ENCODE results near the gene ERCC6. TPM values are rescaled to one million over a fixed set of nuclear protein-coding genes. Genes with fewer than 3 reads are reported as not detected.

ERCC6 gene
- total and polyA plus RNA-seq, 4 donors: 8.5 to 48.4 (median 26.1) TPM

DNA sequence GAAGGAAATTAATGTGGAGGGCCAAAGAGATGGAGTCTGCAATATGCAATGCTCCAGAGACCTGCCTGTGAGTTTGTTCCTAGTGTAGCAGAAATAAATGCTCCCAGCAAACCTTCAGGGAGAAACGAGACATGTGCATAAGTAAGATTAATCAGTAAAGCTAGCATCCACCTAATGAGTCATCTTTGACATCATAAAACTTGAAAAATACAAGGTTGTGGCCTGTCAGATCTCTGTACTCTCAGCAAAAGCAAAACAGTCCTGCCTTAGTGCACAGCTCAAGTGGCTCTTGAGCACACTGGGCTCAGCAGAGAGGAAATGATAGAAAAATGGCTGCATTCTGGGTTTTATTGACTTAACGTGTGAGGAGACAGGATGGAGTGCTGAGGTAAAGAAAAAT is 32.5 kb upstream of the ERCC6 start:
- no peak for DNase-seq
- intact Hi-C loops (cut with DNase I): no loop called here
- H3K27ac ChIP-seq (ENCODE audit: low read depth in 1 of 2, low read length in 2 of 2): no peak overlapping the region
- no peaks in the 10 kb centered on the region for H3K36me3 ChIP-seq (ENCODE audit: control insufficient read depth in 1 of 2, insufficient read depth in 2 of 2, low read length in 1 of 2)
- no peak for ATAC-seq (ENCODE audit: low FRiP score)
- no peaks in the 10 kb centered on the region for H3K27me3 ChIP-seq (ENCODE audit: control insufficient read depth in 1 of 2, insufficient read depth in 2 of 2, low read length in 1 of 2)
- no peak overlapping the region for H3K4me3 ChIP-seq (ENCODE audit: low read length in 2 of 2)
- no peaks in the 10 kb centered on the region for H3K4me1 ChIP-seq (ENCODE audit: control insufficient read depth in 1 of 2, insufficient read depth in 2 of 2, low read length in 2 of 2)
- H3K9me3 ChIP-seq (ENCODE audit: control insufficient read depth, low read length): no peaks in the 10 kb centered on the region
- 60 to 61% methylated on average over 2 of the region's 2 CpGs for WGBS, 2 donors

DNA sequence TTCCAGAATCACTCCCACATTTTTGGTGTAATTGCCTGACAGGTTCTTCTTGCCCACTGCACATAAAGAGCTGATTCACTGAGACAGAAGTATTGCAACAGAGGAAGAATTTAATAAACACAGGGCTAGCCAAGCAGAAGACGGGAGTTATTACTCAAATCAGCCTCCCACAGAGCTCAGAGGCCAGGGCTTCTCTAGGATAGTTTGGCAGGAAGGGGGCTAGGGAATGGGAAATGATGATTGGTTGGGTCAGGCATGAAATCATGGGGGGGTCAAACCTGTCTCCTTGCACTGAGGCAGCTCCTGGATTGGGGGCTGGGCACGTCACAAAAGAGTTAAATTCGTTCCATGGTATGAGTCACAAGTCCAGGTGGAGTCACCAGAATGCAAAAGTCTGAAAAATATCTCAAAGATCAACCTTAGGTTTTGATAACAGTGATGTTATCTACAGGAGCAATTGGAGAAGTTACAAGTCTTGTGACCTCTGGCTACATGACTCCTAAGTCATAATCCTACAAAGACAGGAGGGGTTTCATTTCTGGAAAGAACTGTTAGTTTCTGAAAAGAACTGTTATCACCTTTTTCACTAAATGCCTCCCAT is 30.2 kb upstream of the ERCC6 start:
- Histone ChIP-seq H3K27ac (ENCODE audit: low read depth in 1 of 2, low read length in 2 of 2) (no peak overlapping the region), H3K9me3 (ENCODE audit: control insufficient read depth, low read length) (no peaks in the 10 kb centered on the region), H3K4me3 (ENCODE audit: low read length in 2 of 2) (no peak overlapping the region), H3K4me1 (ENCODE audit: control insufficient read depth in 1 of 2, insufficient read depth in 2 of 2, low read length in 2 of 2) (no peaks in the 10 kb centered on the region), H3K27me3 (ENCODE audit: control insufficient read depth in 1 of 2, insufficient read depth in 2 of 2, low read length in 1 of 2) (no peaks in the 10 kb centered on the region), H3K36me3 (ENCODE audit: control insufficient read depth in 1 of 2, insufficient read depth in 2 of 2, low read length in 1 of 2) (no peaks in the 10 kb centered on the region)
- ATAC-seq (ENCODE audit: low FRiP score) (peak; percentile 45), DNase-seq (no peak)
- WGBS, 2 donors: 61 to 65% methylated on average over 3 of the region's 3 CpGs
- intact Hi-C loops (cut with DNase I): no loop called here

DNA sequence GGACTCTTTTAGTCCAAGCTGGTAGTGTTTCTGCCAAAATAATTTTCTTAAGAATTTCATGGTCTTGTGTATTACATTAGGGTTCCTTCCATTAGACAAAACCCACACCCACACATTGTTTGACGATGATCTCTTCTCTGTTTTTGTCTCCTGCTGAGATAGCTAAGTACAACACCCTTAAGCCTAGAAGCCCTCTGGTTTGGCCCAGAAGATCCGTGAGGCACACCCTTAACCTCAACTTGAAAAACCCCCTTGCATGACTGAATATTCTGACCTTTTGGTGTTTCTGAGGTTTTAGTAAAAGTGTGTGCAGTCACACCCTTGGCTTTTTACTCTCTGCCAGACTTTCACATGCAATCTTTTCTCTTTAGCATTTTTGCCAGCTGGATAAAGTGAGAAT is 29.3 kb upstream of the ERCC6 start:
- DNase-seq: peak in 1 of 2 donors; percentile 55
- no peak for ATAC-seq (ENCODE audit: low FRiP score)
- H3K4me3 ChIP-seq (ENCODE audit: low read length in 2 of 2): no peak overlapping the region
- H3K27me3 ChIP-seq (ENCODE audit: control insufficient read depth in 1 of 2, insufficient read depth in 2 of 2, low read length in 1 of 2): no peaks in the 10 kb centered on the region
- H3K27ac ChIP-seq (ENCODE audit: low read depth in 1 of 2, low read length in 2 of 2): no peak overlapping the region
- no peaks in the 10 kb centered on the region for H3K9me3 ChIP-seq (ENCODE audit: control insufficient read depth, low read length)
- no peaks in the 10 kb centered on the region for H3K4me1 ChIP-seq (ENCODE audit: control insufficient read depth in 1 of 2, insufficient read depth in 2 of 2, low read length in 2 of 2)
- H3K36me3 ChIP-seq (ENCODE audit: control insufficient read depth in 1 of 2, insufficient read depth in 2 of 2, low read length in 1 of 2): no peaks in the 10 kb centered on the region
- 64 to 74% methylated on average over 2 of the region's 2 CpGs for WGBS, 2 donors
- intact Hi-C loops (cut with DNase I): no loop called here

DNA sequence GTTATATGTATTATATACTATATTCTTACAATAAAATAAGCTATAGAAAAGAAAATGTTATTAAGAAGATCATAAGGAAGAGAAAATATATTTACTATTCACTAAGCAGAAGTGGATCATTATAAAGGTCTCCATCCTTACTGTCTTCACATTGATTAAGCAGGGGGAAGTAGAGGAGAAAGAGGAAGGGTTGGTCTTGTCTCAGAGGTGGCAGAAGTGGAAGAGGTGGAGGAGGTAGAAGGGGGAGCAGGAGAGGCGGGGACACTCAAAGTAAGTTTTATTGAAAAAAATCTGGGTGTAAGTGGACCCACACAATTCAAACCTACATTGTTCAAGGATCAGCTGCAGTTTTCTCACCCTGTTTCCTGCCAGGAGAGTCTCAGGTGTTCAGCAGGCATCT is 28.9 kb upstream of the ERCC6 start:
- ATAC-seq (ENCODE audit: low FRiP score) (no peak), DNase-seq (no peak)
- intact Hi-C loops (cut with DNase I): no loop called here
- Histone ChIP-seq H3K9me3 (ENCODE audit: control insufficient read depth, low read length) (no peaks in the 10 kb centered on the region), H3K36me3 (ENCODE audit: control insufficient read depth in 1 of 2, insufficient read depth in 2 of 2, low read length in 1 of 2) (no peaks in the 10 kb centered on the region), H3K27me3 (ENCODE audit: control insufficient read depth in 1 of 2, insufficient read depth in 2 of 2, low read length in 1 of 2) (no peaks in the 10 kb centered on the region), H3K27ac (ENCODE audit: low read depth in 1 of 2, low read length in 2 of 2) (no peak overlapping the region), H3K4me3 (ENCODE audit: low read length in 2 of 2) (no peak overlapping the region), H3K4me1 (ENCODE audit: control insufficient read depth in 1 of 2, insufficient read depth in 2 of 2, low read length in 2 of 2) (no peaks in the 10 kb centered on the region)
- 94 to 95% methylated on average over 1 of the region's 1 CpG for WGBS, 2 donors

DNA sequence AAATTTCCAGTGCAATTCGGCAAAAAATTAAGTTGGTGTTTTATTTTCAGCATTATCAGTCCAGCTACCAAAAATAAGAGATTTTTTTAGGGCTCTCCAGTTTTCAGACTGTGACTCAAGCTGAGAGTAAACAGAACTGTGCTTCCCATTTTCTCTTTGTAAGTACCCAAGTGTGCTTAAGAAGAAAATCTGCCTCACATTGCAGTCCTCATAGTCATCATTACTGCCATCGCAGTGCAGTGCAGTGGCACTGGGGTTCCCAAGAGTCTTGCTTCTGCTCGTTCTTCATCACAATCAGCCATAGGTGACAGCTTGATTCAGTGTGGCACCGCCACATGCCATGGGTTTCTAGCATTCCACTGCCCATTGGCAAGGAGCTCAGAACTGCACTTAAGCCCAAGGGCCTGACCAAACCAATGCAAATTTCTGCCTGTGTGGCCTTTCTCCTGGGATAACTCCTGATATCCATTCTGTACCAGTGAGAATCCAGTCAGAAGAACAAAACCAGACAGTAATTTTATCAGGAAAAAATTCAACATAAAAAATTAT is 25.6 kb upstream of the ERCC6 start:
- WGBS, 2 donors: 14 to 20% methylated on average over 4 of the region's 4 CpGs
- H3K4me3 ChIP-seq (ENCODE audit: low read length in 2 of 2): no peak overlapping the region
- H3K36me3 ChIP-seq (ENCODE audit: control insufficient read depth in 1 of 2, insufficient read depth in 2 of 2, low read length in 1 of 2): no peaks in the 10 kb centered on the region
- no peak overlapping the region for H3K27ac ChIP-seq (ENCODE audit: low read depth in 1 of 2, low read length in 2 of 2)
- no peaks in the 10 kb centered on the region for H3K27me3 ChIP-seq (ENCODE audit: control insufficient read depth in 1 of 2, insufficient read depth in 2 of 2, low read length in 1 of 2)
- intact Hi-C loops (cut with DNase I): no loop called here
- DNase-seq (no peak), ATAC-seq (ENCODE audit: low FRiP score) (no peak)
- H3K9me3 ChIP-seq (ENCODE audit: control insufficient read depth, low read length): no peaks in the 10 kb centered on the region
- no peaks in the 10 kb centered on the region for H3K4me1 ChIP-seq (ENCODE audit: control insufficient read depth in 1 of 2, insufficient read depth in 2 of 2, low read length in 2 of 2)

DNA sequence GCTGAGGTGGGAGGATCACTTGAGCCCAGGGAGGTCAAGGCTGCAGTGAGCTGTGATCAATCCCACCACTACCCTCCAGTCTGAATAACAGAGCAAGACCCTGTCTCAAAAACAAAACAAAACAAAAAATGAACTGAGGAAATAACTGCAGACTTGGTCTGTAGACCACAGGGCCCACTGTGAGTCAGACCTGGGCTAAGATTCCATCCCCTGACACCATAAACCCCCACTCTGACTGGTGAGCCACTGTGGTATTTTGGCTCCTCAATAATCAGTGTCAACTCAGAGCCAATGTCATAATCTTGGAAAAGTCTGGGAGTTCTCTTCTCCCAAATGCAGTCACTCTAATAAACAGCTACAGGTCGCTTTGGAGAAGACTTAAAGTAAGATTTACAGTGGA is 24.0 kb upstream of the ERCC6 start:
- intact Hi-C loops (cut with DNase I): no loop called here
- Histone ChIP-seq H3K4me1 (ENCODE audit: control insufficient read depth in 1 of 2, insufficient read depth in 2 of 2, low read length in 2 of 2) (no peaks in the 10 kb centered on the region), H3K9me3 (ENCODE audit: control insufficient read depth, low read length) (no peaks in the 10 kb centered on the region), H3K27ac (ENCODE audit: low read depth in 1 of 2, low read length in 2 of 2) (no peak overlapping the region), H3K36me3 (ENCODE audit: control insufficient read depth in 1 of 2, insufficient read depth in 2 of 2, low read length in 1 of 2) (no peaks in the 10 kb centered on the region), H3K4me3 (ENCODE audit: low read length in 2 of 2) (no peak overlapping the region), H3K27me3 (ENCODE audit: control insufficient read depth in 1 of 2, insufficient read depth in 2 of 2, low read length in 1 of 2) (no peaks in the 10 kb centered on the region)
- WGBS, 2 donors: 96 to 100% methylated on average over 1 of the region's 1 CpG
- ATAC-seq (ENCODE audit: low FRiP score) (no peak), DNase-seq (no peak)

DNA sequence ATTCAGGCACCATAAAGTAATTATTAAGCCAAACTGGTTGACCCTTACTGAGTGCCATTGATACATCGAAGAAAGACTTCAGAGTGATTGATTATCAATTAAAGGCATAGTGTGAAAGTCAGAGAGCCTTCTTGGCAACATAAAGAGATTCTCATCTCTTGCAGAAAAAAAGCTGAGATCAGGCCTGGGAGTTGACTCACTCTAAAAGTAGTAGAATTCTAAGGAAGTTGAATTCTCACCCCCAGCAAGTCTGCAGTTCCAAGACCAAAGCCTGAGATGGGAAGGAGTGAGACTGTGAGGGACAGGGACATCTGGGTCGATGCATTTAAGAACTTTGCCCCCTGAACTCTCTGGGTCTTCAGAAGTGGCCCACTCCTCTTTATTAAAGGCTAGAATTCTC is 21.6 kb upstream of the ERCC6 start:
- H3K27me3 ChIP-seq (ENCODE audit: control insufficient read depth in 1 of 2, insufficient read depth in 2 of 2, low read length in 1 of 2): no peaks in the 10 kb centered on the region
- intact Hi-C loops (cut with DNase I): no loop called here
- H3K4me3 ChIP-seq (ENCODE audit: low read length in 2 of 2): no peak overlapping the region
- WGBS, 2 donors: 68 to 74% methylated on average over 2 of the region's 2 CpGs
- no peaks in the 10 kb centered on the region for H3K9me3 ChIP-seq (ENCODE audit: control insufficient read depth, low read length)
- no peak overlapping the region for H3K27ac ChIP-seq (ENCODE audit: low read depth in 1 of 2, low read length in 2 of 2)
- no peaks in the 10 kb centered on the region for H3K36me3 ChIP-seq (ENCODE audit: control insufficient read depth in 1 of 2, insufficient read depth in 2 of 2, low read length in 1 of 2)
- no peak for ATAC-seq (ENCODE audit: low FRiP score)
- H3K4me1 ChIP-seq (ENCODE audit: control insufficient read depth in 1 of 2, insufficient read depth in 2 of 2, low read length in 2 of 2): no peaks in the 10 kb centered on the region
- DNase-seq: no peak

DNA sequence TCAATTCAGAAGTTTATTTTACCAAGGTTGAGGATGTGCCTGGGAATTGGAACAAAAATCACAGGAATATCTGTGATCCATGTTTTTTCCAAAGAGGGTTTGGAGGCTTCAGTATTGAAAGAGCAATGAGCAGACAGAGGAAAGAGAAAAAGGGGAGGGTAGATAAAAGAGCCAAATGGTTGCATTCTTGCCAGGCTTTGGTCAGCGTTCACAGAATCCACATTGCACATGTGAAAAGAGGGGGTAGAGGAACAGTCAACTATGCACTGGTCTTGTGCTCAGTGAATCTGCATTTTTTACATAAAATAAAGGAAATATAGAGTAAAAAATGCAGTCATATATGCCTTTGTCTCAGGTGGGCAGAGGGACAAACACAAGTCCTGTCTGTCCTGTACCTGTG is 20.6 kb upstream of the ERCC6 start:
- Histone ChIP-seq H3K9me3 (ENCODE audit: control insufficient read depth, low read length) (no peaks in the 10 kb centered on the region), H3K4me3 (ENCODE audit: low read length in 2 of 2) (no peak overlapping the region), H3K36me3 (ENCODE audit: control insufficient read depth in 1 of 2, insufficient read depth in 2 of 2, low read length in 1 of 2) (no peaks in the 10 kb centered on the region), H3K4me1 (ENCODE audit: control insufficient read depth in 1 of 2, insufficient read depth in 2 of 2, low read length in 2 of 2) (no peaks in the 10 kb centered on the region), H3K27ac (ENCODE audit: low read depth in 1 of 2, low read length in 2 of 2) (no peak overlapping the region), H3K27me3 (ENCODE audit: control insufficient read depth in 1 of 2, insufficient read depth in 2 of 2, low read length in 1 of 2) (no peaks in the 10 kb centered on the region)
- intact Hi-C loops (cut with DNase I): no loop called here
- ATAC-seq (ENCODE audit: low FRiP score) (no peak), DNase-seq (no peak)
- 23 to 41% methylated on average over 1 of the region's 1 CpG for WGBS, 2 donors

DNA sequence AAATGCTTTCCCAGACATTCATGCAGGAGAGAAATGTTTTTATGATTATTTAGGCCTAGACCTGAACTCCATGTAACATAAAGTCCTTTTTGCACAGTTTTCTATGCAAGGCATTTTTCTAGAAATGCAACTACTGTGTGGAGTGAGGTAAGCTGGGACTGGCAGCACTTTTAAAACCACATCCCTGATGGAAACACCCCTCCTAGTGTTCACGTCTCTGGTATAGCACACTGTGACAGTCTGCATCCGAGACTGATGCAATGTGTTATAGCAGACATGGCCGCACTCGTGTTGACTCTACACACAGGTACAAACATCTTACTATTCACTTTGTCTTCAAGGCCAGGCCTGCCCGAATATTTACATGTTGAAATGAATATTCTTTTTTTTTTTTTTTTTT is 19.3 kb upstream of the ERCC6 start:
- WGBS, 2 donors: 77 to 80% methylated on average over 5 of the region's 5 CpGs
- no peaks in the 10 kb centered on the region for H3K4me1 ChIP-seq (ENCODE audit: control insufficient read depth in 1 of 2, insufficient read depth in 2 of 2, low read length in 2 of 2)
- DNase-seq: no peak
- intact Hi-C loops (cut with DNase I): no loop called here
- no peaks in the 10 kb centered on the region for H3K36me3 ChIP-seq (ENCODE audit: control insufficient read depth in 1 of 2, insufficient read depth in 2 of 2, low read length in 1 of 2)
- H3K27me3 ChIP-seq (ENCODE audit: control insufficient read depth in 1 of 2, insufficient read depth in 2 of 2, low read length in 1 of 2): no peaks in the 10 kb centered on the region
- no peak for ATAC-seq (ENCODE audit: low FRiP score)
- no peak overlapping the region for H3K27ac ChIP-seq (ENCODE audit: low read depth in 1 of 2, low read length in 2 of 2)
- H3K9me3 ChIP-seq (ENCODE audit: control insufficient read depth, low read length): no peaks in the 10 kb centered on the region
- no peak overlapping the region for H3K4me3 ChIP-seq (ENCODE audit: low read length in 2 of 2)
